NCI-H2171 (cell line): ENCODE data around the gene ADGRG1.
"Not testable (repeated sequence)": the region's sequence is repeated elsewhere in the genome, so short reads cannot be mapped to it uniquely, and the experiment has no call there.

ENCODE experiments used
- DNase-seq: peaks from one replicate; lab custom pipeline; 2025; lab: John Stamatoyannopoulos, UW

Gene ADGRG1

GRCh38 chr16:57666353-57667047 is 38.1 kb downstream of the ADGRG1 start:
- no peak for DNase-seq

DNA sequence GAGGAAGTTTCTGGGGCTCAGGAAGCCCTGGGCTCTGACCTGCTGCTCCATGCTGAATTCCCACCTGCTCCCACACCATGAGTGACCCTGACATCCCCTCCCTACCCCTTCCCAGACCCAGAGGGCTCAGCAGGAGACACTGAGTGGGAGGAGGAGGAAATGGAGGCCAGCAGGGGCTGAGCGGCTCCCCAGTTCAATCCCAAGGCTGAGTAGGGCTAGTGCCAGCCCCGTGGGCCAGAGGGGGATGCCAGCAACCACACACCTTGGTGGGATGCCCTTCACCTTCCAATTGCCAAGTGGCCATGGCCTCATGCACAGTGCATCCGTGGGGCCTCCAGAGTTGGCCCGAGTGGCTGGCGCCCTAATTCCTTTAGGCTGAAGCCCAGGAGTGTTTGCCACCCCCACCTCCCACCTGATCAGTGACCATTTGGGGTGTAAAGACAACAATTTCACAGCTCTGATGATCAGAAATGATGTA is 38.7 kb downstream of the ADGRG1 start:
- DNase-seq, result no peak

GRCh38 chr16:57667526-57668262 is 39.3 kb downstream of the ADGRG1 start:
- DNase-seq, result no peak

DNA sequence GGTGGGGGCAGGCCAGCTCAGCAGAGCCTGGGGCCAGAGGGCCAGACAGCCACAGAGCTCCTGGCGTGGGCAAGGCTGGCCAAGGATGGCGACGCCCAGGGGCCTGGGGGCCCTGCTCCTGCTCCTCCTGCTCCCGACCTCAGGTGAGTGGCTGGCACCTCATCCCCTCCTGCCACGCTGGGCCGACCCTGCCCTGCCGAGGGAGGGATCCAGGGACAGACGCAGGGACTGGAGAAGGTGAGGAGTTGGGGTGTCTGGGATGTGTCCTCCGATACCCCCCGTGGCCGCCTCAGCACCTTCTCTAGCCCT is 39.8 kb downstream of the ADGRG1 start, which contains the start of gene ADGRG3:
Gene ADGRG3, plus strand, starts transcription at position 44 of the 309 bp plus-strand sequence. Its CDS starts 42 bp downstream, at position 86.
- no peak for DNase-seq

GRCh38 chr16:57668630-57669475 is 40.4 kb downstream of the ADGRG1 start:
- DNase-seq, result no peak

GRCh38 chr16:57669476-57670162 is 41.2 kb downstream of the ADGRG1 start:
- DNase-seq, result no peak

DNA sequence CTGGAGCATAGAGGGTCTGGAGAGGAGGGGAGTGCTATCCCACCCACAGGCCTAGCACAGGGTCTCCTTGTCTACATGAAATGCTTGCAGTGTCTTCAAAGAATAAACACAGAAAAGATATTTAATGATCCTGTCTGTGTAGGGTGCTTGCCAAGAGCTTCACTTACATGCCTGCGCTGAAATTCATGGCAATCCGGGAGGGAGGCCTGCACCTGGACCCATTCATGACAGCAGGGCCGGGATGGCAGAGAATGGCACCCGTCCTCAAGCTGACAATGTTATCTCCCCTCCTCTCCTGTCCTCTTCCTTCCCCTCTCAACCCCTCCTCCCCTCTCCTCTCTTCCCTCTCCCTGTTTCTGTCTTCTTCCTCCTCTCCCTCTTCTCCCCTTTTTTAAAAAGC is 41.8 kb downstream of the ADGRG1 start:
- DNase-seq, result no peak

- not testable (repeated sequence) for DNase-seq
These were observed 43.0 kb downstream of the ADGRG1 start for GRCh38 chr16:57671451-57671850.

DNA sequence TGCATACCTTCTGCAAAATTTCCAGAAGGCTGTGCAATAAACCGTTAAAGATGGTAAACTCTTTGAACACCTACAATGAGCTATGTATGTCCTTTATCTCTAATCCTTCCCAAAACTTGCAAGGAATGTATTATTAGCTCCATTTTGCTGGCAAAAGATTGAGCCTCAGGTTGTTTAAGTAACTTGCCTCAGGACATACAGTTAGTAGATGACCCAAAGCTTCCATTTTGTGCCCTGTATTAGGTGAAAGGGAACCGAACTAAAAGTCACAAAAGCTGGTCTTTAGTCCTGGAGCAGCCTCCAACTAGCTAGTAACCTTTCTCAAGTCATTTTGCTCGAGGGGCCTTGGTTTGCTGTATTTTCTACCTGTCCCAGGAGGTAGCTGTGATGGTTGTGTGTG is 44.0 kb downstream of the ADGRG1 start:
- no peak for DNase-seq

- no peak for DNase-seq
These were observed 44.4 kb downstream of the ADGRG1 start for GRCh38 chr16:57672824-57673223.

DNA sequence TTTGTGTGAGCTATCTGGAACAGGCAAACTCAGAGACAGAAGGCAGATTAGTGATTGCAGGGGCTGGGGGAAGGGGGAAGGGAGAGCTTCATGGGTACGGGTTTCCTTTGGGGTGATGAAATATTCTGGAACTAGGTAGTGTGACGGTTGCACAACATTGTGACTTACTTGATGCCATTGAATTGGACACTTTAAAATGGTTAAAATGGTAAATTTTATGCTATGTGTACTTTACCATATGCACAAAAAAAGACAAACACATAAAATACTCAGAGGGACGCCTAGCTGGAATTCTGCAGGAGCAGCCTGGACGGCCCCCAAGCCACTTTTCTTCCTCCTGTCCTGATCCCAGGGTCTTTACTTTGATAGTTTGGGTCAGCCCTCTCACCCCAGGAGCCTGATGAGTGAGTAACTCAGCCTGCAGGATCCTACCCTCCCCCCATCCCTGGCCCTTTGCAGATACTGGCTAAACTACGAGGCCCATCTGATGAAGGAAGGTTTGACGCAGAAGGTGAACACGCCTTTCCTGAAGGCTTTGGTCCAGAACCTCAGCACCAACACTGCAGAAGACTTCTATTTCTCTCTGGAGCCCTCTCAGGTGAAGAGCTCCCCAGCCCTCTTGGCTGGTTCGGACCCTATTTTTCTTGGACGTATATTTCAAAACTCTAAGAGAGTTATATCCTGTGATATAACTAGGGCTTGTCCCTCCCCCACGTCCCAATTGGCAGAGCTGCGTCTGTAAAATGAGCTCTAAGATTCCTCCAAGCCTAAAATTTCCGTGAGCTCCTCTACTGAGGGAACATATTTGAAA is 47.5 kb downstream of the ADGRG1 start:
- DNase-seq, result no peak

DNA sequence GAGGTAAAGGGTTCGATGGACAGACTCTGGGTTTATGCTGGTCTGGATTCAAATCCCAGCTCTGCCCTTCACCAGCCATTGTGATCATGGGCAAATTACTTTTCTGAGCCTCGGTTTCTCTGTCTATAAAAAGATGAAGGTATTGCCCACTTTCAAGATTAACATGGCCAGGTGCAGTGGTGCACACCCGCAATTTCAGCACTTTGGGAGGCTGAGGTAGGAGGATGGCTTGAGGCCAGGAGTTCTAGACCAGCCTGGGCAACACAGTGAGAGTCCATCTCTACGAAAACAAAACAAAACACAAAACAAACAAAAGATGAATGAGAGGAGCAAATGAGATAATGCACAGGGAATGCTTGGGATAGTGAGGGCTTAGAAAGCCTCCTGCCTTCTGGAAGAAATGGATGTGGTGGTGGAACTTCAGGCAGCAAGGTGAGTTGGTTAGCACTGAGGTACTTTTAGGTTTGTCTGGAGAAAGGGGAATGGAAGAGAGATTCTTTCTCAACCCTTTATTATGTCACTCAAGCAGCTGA is 48.2 kb downstream of the ADGRG1 start:
- DNase-seq, result no peak

- DNase-seq, result no peak
These were observed 49.4 kb downstream of the ADGRG1 start for GRCh38 chr16:57677622-57678369.

GRCh38 chr16:57679016-57679415 is 50.6 kb downstream of the ADGRG1 start:
- DNase-seq, result no peak

GRCh38 chr16:57679767-57680482 is 51.5 kb downstream of the ADGRG1 start:
- DNase-seq, result no peak

- DNase-seq, result no peak
These were observed 52.5 kb downstream of the ADGRG1 start for GRCh38 chr16:57680842-57681375.

DNA sequence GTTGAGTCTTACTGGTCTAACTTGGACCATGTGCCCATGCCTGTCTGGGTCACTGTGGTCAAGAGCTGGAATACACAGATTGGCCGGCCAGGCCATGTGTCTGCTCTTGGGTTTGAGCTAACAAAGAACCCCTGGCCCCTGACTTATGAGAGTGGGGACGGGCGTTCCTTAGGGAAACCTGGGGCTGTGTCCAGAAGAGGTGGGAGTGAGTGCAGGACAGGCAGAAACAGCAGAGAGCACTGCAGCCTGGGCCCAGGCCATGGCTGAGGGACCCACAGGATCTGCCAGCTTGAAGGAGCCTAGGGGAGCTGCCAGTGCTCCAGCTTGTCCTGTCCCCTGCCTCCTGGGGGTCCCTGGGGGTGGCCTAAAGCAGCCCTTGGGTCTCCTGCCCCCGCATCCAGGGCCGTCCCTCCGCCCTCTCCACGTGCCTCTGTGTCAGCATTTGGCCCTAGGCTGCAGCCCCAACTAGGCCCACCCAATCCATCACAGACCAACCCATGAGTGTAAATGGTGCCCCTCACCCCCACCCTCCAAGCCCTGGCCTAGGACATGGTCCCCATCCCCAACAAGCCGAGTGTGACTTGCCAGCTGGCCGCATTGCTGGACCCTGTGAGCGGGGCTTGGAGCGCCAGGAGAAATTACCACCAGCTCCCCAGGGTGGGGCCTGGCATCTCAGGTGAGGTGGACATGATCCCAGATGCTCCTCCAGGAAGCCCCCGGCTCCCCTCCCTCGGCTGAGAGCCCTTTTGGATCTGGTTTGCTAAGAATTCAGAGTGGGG is 53.7 kb downstream of the ADGRG1 start:
- no peak for DNase-seq
